Measurements from ENCODE around the gene ORM1.

DNA sequence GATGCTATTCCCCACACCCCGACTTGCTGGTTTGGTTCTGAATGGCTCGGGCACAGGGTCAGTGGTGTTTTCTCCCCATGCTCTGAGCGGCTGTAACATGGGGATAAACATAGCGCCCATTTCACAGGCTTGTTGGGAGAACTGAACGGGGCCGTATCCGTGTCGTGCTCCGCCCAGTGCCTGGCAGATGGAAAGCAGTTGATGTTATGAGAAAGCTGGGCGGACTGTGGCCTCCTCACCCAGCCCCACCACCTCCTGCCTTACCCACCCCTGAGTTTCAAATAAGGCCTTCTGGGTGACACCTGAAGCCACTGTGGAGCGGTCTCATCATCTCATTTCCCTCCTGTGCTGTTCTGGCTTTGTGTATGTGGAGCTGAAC lies 21.3 kb downstream of the ORM1 start:
- TF ChIP-seq HCFC1 (IDR thresholded peaks at IDR 0.05; ENCODE audit: low read length): no peak
- TF ChIP-seq, protein P1, sequence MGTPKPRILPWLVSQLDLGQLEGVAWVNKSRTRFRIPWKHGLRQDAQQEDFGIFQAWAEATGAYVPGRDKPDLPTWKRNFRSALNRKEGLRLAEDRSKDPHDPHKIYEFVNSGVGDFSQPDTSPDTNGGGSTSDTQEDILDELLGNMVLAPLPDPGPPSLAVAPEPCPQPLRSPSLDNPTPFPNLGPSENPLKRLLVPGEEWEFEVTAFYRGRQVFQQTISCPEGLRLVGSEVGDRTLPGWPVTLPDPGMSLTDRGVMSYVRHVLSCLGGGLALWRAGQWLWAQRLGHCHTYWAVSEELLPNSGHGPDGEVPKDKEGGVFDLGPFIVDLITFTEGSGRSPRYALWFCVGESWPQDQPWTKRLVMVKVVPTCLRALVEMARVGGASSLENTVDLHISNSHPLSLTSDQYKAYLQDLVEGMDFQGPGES (IDR thresholded peaks at IDR 0.05): no peak
- TF ChIP-seq, protein P2, sequence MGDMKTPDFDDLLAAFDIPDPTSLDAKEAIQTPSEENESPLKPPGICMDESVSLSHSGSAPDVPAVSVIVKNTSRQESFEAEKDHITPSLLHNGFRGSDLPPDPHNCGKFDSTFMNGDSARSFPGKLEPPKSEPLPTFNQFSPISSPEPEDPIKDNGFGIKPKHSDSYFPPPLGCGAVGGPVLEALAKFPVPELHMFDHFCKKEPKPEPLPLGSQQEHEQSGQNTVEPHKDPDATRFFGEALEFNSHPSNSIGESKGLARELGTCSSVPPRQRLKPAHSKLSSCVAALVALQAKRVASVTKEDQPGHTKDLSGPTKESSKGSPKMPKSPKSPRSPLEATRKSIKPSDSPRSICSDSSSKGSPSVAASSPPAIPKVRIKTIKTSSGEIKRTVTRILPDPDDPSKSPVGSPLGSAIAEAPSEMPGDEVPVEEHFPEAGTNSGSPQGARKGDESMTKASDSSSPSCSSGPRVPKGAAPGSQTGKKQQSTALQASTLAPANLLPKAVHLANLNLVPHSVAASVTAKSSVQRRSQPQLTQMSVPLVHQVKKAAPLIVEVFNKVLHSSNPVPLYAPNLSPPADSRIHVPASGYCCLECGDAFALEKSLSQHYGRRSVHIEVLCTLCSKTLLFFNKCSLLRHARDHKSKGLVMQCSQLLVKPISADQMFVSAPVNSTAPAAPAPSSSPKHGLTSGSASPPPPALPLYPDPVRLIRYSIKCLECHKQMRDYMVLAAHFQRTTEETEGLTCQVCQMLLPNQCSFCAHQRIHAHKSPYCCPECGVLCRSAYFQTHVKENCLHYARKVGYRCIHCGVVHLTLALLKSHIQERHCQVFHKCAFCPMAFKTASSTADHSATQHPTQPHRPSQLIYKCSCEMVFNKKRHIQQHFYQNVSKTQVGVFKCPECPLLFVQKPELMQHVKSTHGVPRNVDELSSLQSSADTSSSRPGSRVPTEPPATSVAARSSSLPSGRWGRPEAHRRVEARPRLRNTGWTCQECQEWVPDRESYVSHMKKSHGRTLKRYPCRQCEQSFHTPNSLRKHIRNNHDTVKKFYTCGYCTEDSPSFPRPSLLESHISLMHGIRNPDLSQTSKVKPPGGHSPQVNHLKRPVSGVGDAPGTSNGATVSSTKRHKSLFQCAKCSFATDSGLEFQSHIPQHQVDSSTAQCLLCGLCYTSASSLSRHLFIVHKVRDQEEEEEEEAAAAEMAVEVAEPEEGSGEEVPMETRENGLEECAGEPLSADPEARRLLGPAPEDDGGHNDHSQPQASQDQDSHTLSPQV (IDR thresholded peaks at IDR 0.05): no peak
- TF ChIP-seq STAT3 (IDR thresholded peaks at IDR 0.05; ENCODE audit: low read depth, low read length): no peak
- TF ChIP-seq POLR2A (IDR thresholded peaks at IDR 0.05; ENCODE audit: low read depth, low read length): peak; percentile 19; the same call in 1 of the 2 replicates
- TF ChIP-seq, protein P3, sequence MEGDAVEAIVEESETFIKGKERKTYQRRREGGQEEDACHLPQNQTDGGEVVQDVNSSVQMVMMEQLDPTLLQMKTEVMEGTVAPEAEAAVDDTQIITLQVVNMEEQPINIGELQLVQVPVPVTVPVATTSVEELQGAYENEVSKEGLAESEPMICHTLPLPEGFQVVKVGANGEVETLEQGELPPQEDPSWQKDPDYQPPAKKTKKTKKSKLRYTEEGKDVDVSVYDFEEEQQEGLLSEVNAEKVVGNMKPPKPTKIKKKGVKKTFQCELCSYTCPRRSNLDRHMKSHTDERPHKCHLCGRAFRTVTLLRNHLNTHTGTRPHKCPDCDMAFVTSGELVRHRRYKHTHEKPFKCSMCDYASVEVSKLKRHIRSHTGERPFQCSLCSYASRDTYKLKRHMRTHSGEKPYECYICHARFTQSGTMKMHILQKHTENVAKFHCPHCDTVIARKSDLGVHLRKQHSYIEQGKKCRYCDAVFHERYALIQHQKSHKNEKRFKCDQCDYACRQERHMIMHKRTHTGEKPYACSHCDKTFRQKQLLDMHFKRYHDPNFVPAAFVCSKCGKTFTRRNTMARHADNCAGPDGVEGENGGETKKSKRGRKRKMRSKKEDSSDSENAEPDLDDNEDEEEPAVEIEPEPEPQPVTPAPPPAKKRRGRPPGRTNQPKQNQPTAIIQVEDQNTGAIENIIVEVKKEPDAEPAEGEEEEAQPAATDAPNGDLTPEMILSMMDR (IDR thresholded peaks at IDR 0.05 in 2 of 3, conservative IDR thresholded peaks at IDR 0.05 in 1 of 3; ENCODE audit: control insufficient read depth in 2 of 3, extremely low read depth in 1 of 3, insufficient read depth in 1 of 3, low read depth in 3 of 3, low read length in 3 of 3): no peak
- no peak for TF ChIP-seq SMAD1 (IDR thresholded peaks at IDR 0.05; ENCODE audit: low read depth, partially characterized antibody)
- TF ChIP-seq ATF3 (IDR thresholded peaks at IDR 0.05; ENCODE audit: borderline replicate concordance, extremely low read depth, low read depth, low read length): no peak
- no peak for TF ChIP-seq EP300 (IDR thresholded peaks at IDR 0.05; ENCODE audit: borderline replicate concordance in 1 of 2, control insufficient read depth in 1 of 2, low read depth in 2 of 2, low read length in 2 of 2)

All from GM12878 (cell line).